GM18507 (cell line): Measurements from ENCODE around the gene CDC23.
"Not testable (repeated sequence)": the region's sequence is repeated elsewhere in the genome, so short reads cannot be mapped to it uniquely, and the experiment has no call there.

Experiments used
- DNase-seq: peaks from one replicate; pipeline ENCODE4 v3.0.0; 2011; ENCODE audit warnings: low read depth; ENCODE audit not compliant: insufficient read length; ENCODE audit errors: extremely low spot score
- FAIRE-seq: peaks from 2 replicates; lab custom pipeline; 2011; peaks lifted over from hg19 to GRCh38; lab: Jason Lieb, UNC

CDC23 gene

GRCh38 chr5:138157626-138158025 is 55.5 kb downstream of the CDC23 start:
- FAIRE-seq: no peak
- no peak for DNase-seq

- FAIRE-seq, DNase-seq: not testable (repeated sequence)
Measured at GRCh38 chr5:138155977-138156376, 57.1 kb downstream of the CDC23 start.

GRCh38 chr5:138149530-138149929 is 63.6 kb downstream of the CDC23 start:
- DNase-seq (no peak), FAIRE-seq (no peak)

GRCh38 chr5:138148811-138149210 is 64.3 kb downstream of the CDC23 start:
- no peak for FAIRE-seq
- DNase-seq: no peak

GRCh38 chr5:138143578-138143977 is 69.5 kb downstream of the CDC23 start:
- not testable (repeated sequence) for FAIRE-seq, DNase-seq

GRCh38 chr5:138141734-138142133 is 71.4 kb downstream of the CDC23 start:
- DNase-seq (no peak), FAIRE-seq (no peak)

- FAIRE-seq (no peak), DNase-seq (no peak)
Measured at GRCh38 chr5:138140268-138140667, 72.9 kb downstream of the CDC23 start.

GRCh38 chr5:138139781-138140090 is 73.4 kb downstream of the CDC23 start:
- FAIRE-seq: no peak
- no peak for DNase-seq

GRCh38 chr5:138138949-138139780 is 74.0 kb downstream of the CDC23 start, which contains the start of gene NME5:
TSS of gene NME5 (minus strand) at chr5:138139428. CDS start at chr5:138138780, 648 bp downstream.
- FAIRE-seq (no peak), DNase-seq (no peak)
